Measurements from ENCODE around the gene TTC9B.
A peak's percentile ranks its signal among the peaks of the same experiment; 100 is the strongest.
"Not testable (repeated sequence)": the region's sequence is repeated elsewhere in the genome, so short reads cannot be mapped to it uniquely, and the experiment has no call there.

The TTC9B gene

DNA sequence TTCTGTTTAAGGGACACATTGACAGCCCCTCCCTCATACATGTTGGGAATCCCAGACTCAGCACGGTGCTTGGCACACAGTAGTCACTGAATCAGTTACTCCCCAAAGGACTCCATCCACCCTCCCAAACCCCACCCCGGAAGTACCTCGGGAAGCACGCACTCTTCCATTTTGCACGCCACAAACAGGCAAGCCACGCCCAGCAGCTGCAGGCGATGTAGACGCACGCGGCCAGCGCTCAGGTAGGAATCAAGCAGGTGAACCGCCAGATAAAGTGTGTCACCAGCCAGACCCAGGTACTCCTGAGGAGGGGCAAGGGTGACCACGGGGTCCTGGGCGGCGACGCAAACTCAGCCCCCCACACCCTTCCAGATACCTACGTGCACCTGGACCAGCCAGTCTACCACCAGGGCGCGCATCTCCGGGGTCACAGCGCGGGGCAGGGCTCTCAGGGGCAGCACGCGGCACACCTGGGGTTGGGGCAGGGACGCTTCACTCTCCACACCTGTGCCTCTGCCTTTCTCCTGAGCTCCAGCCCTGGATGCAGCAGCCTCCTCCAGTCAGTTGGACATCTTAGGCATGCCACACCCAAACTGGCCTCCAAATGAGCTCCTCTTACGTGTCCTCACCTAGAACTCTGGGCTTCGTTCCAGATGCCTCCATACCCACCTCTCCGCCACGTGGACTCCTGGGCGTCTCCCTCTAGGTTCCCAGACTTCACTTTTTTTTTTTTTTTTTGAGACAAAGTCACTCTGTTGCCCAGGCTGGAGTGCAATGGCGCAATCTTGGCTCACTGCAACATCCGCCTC lies 6.4 kb upstream of the TTC9B start:
- TF ChIP-seq, protein P1, sequence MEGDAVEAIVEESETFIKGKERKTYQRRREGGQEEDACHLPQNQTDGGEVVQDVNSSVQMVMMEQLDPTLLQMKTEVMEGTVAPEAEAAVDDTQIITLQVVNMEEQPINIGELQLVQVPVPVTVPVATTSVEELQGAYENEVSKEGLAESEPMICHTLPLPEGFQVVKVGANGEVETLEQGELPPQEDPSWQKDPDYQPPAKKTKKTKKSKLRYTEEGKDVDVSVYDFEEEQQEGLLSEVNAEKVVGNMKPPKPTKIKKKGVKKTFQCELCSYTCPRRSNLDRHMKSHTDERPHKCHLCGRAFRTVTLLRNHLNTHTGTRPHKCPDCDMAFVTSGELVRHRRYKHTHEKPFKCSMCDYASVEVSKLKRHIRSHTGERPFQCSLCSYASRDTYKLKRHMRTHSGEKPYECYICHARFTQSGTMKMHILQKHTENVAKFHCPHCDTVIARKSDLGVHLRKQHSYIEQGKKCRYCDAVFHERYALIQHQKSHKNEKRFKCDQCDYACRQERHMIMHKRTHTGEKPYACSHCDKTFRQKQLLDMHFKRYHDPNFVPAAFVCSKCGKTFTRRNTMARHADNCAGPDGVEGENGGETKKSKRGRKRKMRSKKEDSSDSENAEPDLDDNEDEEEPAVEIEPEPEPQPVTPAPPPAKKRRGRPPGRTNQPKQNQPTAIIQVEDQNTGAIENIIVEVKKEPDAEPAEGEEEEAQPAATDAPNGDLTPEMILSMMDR (IDR thresholded peaks at IDR 0.05; ENCODE audit: borderline replicate concordance, control extremely low read depth, extremely low read depth, insufficient read depth, missing control alignments) = no peak
- in situ Hi-C loops (cut with MboI; ENCODE audit: low sequenced_read_pairs, unreplicated experiment) = loop anchor here (25.0 kb wide), 1 partner anchor 337 kb away; no protein-coding TSS in a partner anchor
- no peak for DNase-seq (ENCODE audit: low spot score)

DNA sequence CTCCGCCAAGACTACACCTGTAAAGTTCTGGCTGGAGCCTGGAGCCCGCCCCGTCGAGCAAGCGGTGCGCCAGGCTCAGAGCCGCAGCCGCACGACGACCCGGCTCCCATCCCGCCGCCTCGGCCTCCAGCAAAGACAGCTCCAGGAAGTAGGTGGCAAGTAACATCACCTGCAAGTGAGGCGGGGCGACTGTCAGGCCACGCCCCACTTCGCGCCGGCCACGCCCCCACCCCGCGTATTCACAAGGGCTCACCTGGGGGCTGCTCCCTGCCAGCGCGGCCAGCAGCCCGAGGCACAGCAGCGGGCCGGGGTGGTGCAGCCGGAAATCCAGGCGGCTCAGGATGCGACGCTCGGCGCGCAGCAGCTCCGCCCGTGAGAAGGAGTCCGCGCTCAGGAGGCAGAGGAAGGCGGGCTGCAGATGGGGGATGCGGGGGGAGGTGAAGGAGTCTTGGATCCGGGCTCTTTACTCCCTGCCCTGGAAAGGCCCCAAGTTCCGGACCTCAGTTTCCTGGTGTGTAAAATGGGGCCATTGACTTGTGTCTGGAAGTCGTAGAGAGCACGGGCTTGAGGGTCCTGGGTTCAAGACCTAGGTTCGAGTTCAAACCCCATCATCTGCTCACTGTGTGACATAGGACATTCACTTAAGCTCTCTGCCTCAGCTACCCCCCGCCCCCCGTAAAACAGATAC lies 5.1 kb upstream of the TTC9B start:
- in situ Hi-C loops (cut with MboI; ENCODE audit: low sequenced_read_pairs, unreplicated experiment) = no loop called here
- TF ChIP-seq, protein P1 (IDR thresholded peaks at IDR 0.05; ENCODE audit: borderline replicate concordance, control extremely low read depth, extremely low read depth, insufficient read depth, missing control alignments) = no peak
- DNase-seq (ENCODE audit: low spot score) = no peak

DNA sequence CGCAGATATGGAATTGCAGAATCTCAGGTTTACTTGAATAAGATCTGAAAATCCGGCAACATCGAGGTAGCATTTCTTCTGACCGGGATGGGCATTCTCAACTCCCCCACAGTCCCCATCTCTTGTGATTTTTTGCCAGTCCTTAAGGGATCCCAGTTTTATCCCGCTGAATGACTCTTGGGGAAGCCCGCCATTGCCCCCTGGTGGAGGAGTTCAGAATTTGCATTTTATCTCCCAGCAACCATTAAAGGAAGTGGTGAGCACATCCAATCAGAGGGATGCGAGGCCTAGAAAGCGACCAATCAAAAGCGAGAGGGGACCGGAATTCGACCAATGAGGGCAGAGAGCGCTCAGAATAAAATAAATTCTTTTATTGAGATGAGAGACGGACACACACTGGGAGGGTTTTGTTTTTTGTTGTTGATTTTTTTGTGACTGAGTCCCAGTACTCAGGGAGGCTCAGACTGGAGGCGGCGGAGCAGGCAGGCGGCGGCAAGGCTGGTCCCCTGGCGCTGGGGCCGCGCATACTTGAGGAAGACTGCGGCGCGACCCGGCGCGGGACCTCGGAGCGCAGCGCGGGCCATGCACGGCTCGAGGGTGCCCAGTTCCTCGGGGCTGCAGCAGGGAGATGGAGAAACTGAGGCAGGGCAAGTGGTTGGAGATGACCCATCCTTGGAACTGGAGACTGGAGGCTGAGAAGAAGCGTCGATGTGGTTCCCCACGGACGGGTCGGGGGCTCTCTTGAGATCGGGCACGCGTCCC lies 3.9 kb upstream of the TTC9B start:
- DNase-seq (ENCODE audit: low spot score) = peak; percentile 94
- in situ Hi-C loops (cut with MboI; ENCODE audit: low sequenced_read_pairs, unreplicated experiment) = no loop called here
- TF ChIP-seq, protein P1 (IDR thresholded peaks at IDR 0.05; ENCODE audit: borderline replicate concordance, control extremely low read depth, extremely low read depth, insufficient read depth, missing control alignments) = peak; percentile 47

DNA sequence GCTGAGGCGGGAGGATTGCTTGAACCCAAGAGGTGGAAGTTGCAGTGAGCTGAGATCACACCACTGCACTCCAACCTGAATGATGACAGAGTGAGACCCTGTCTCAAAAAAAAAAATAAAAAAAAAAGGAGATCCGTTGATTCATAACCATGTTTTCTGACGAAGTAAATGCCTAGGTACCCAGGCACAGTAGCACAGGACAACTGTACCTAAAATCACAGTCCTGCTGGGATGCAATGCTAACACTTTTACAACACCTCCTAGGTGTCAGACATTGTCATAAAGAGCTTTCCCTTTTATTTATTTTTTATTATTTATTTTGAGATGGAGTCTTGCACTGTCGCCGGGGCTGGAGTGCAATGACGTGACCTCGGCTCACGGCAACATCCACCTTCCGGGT lies 2.5 kb upstream of the TTC9B start:
- in situ Hi-C loops (cut with MboI; ENCODE audit: low sequenced_read_pairs, unreplicated experiment) = no loop called here

DNA sequence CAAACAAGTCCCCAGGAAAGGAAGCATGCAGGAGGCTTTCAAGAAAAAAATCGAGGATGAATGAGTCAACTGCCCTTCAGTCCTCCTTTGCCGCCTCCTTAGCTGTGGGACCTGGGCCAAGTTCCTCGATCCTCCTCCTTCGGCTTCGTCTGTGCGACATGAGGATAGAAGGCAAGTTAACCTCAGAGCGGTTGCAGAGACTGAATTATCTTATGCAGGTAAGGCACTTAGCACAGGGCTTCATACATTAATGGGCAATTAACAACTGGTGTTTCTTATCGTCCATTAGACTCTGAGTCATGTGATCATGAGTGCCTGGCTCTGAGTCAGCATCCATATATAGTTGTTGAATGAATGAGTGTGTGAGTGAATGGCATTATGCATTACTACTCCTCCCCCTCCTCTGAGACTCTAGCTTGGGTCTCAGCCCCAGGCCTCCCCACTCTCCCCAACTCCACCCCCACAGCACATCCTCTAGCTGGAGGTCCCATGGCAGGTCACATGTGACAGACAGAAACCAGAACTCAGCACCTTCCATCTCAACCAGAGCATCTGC lies 1.6 kb upstream of the TTC9B start:
- DNase-seq (ENCODE audit: low spot score) = no peak
- in situ Hi-C loops (cut with MboI; ENCODE audit: low sequenced_read_pairs, unreplicated experiment) = no loop called here
- TF ChIP-seq, protein P1 (IDR thresholded peaks at IDR 0.05; ENCODE audit: borderline replicate concordance, control extremely low read depth, extremely low read depth, insufficient read depth, missing control alignments) = no peak

More for the DNA sequence above, 2.5 kb upstream of the TTC9B start:
- no peak for DNase-seq (ENCODE audit: low spot score)
- TF ChIP-seq, protein P1 (IDR thresholded peaks at IDR 0.05; ENCODE audit: borderline replicate concordance, control extremely low read depth, extremely low read depth, insufficient read depth, missing control alignments) = no peak

DNA sequence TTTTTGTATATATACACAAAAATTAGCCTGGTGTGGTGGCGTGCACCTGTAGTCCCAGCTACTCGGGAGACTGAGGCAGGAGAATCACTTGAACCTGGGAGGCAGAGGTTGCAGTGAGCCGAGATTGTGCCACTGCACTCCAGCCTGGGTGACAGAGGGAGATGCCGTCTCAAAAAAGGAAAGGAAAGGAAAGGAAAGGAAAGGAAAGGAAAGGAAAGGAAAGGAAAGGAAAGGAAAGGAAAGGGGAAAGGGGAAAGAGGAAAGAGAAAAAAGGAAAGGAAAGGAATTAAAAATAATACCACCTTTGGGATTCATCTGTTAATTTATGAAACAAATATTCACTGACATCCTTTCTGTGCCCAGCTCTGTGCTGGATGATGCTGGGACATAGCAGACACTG lies 845 bp upstream of the TTC9B start:
- in situ Hi-C loops (cut with MboI; ENCODE audit: low sequenced_read_pairs, unreplicated experiment); DNase-seq (ENCODE audit: low spot score): not testable (repeated sequence)

Data from GM13976 (cell line).